GM18867 (cell line): Measurements from ENCODE around the gene OPRD1.
"Not testable (repeated sequence)": the region's sequence is repeated elsewhere in the genome, so short reads cannot be mapped to it uniquely, and the experiment has no call there.

Source experiments
- ATAC-seq: cut with Tn5 transposase; IDR thresholded peaks from one replicate; pipeline ENCODE4 v1.9.1; 2021; ENCODE audit warnings: mild to moderate bottlenecking, moderate library complexity; ENCODE audit not compliant: unreplicated experiment

OPRD1 gene

GRCh38 chr1:28811766-28812668 lies at the start of gene OPRD1:
Gene OPRD1 (plus strand): TSS chr1:28812170. CDS start chr1:28812384, 214 bp downstream.
- no peak for ATAC-seq

GRCh38 chr1:28766532-28767183 lies 45.3 kb upstream of the OPRD1 start:
- no peak for ATAC-seq

GRCh38 chr1:28770601-28771165 lies 41.3 kb upstream of the OPRD1 start:
- no peak for ATAC-seq

- not testable (repeated sequence) for ATAC-seq
Measured at GRCh38 chr1:28771921-28772320, 40.0 kb upstream of the OPRD1 start.

- ATAC-seq, result no peak
Measured at GRCh38 chr1:28773105-28773504, 38.9 kb upstream of the OPRD1 start.

GRCh38 chr1:28775121-28775942 lies 36.6 kb upstream of the OPRD1 start:
- no peak for ATAC-seq

- ATAC-seq, result no peak
Measured at GRCh38 chr1:28776341-28776740, 35.6 kb upstream of the OPRD1 start.

- ATAC-seq, result no peak
Measured at GRCh38 chr1:28778021-28778420, 33.9 kb upstream of the OPRD1 start.

- no peak for ATAC-seq
Measured at GRCh38 chr1:28779751-28780408, 32.1 kb upstream of the OPRD1 start.

GRCh38 chr1:28781305-28781704 lies 30.7 kb upstream of the OPRD1 start:
- ATAC-seq, result no peak

- ATAC-seq, result no peak
Measured at GRCh38 chr1:28782011-28782410, 30.0 kb upstream of the OPRD1 start.

- no peak for ATAC-seq
Measured at GRCh38 chr1:28783363-28783762, 28.6 kb upstream of the OPRD1 start.

GRCh38 chr1:28789412-28789811 lies 22.6 kb upstream of the OPRD1 start:
- ATAC-seq, result no peak

- no peak for ATAC-seq
Measured at GRCh38 chr1:28789816-28790215, 22.2 kb upstream of the OPRD1 start.

- no peak for ATAC-seq
Measured at GRCh38 chr1:28790377-28791035, 21.5 kb upstream of the OPRD1 start.

GRCh38 chr1:28791929-28792328 lies 20.0 kb upstream of the OPRD1 start:
- not testable (repeated sequence) for ATAC-seq

- no peak for ATAC-seq
Measured at GRCh38 chr1:28792644-28793121, 19.3 kb upstream of the OPRD1 start.

- not testable (repeated sequence) for ATAC-seq
Measured at GRCh38 chr1:28794582-28794981, 17.4 kb upstream of the OPRD1 start.

GRCh38 chr1:28796352-28797211 lies 15.4 kb upstream of the OPRD1 start:
- no peak for ATAC-seq
